HAP-1 (cell line): Measurements from ENCODE around the gene FOXD1.
A peak's percentile ranks its signal among the peaks of the same experiment; 100 is the strongest.

ENCODE experiments used
- DNase-seq, 2 experiments: peaks; one replicate each; pipeline ENCODE4 v3.0.0-alpha.2; 2016 to 2020; ENCODE audit warnings: low spot score in 2 of 2
- H3K27me3 ChIP-seq: fragments of 250-450 bp; sonication (Bioruptor Pico); 2 replicates; pipeline ENCODE4 v1.5.1; 2020; ENCODE audit warnings: low read depth, mild to moderate bottlenecking, moderate library complexity
- H3K36me3 ChIP-seq: fragments of 250-450 bp; sonication (Bioruptor Pico); replicated peaks from 2 replicates; pipeline ENCODE4 v1.5.1; 2020; ENCODE audit warnings: mild to moderate bottlenecking
- H3K4me1 ChIP-seq: fragments of 250-450 bp; sonication (Bioruptor Pico); 2 replicates; pipeline ENCODE4 v1.5.1; 2020; ENCODE audit warnings: mild to moderate bottlenecking
- H3K4me3 ChIP-seq: fragments of 250-450 bp; sonication (Bioruptor Pico); 2 replicates; pipeline ENCODE4 v1.5.1; 2020; ENCODE audit warnings: mild to moderate bottlenecking, moderate library complexity
- H3K9me3 ChIP-seq: fragments of 250-450 bp; sonication (Bioruptor Pico); 2 replicates; pipeline ENCODE4 v1.5.1; 2020; ENCODE audit warnings: mild to moderate bottlenecking, moderate library complexity
- in situ Hi-C: fragments of 300-500 bp; cut with MboI; formaldehyde crosslinking; loops from 3 replicates; pipeline ENCODE4 v1.14.3; 2020; ENCODE audit warnings: low sequenced_read_pairs, inconsistent platforms, mixed read lengths

The FOXD1 gene

GRCh38 chr5:73451224-73452130 is 2.9 kb upstream of the FOXD1 start:
- Histone ChIP-seq H3K4me3 (peak overlapping the region; percentile 31), H3K27me3 (no peaks in the 10 kb centered on the region), H3K4me1 (peaks cover 10% of the 10 kb centered on the region), H3K36me3 (no peaks in the 10 kb centered on the region), H3K9me3 (no peaks in the 10 kb centered on the region)
- in situ Hi-C loops: no loop called here
- DNase-seq: peak; percentile 29 to 88

- Histone ChIP-seq H3K4me1 (peaks cover 11% of the 10 kb centered on the region), H3K9me3 (no peaks in the 10 kb centered on the region), H3K27me3 (no peaks in the 10 kb centered on the region), H3K4me3 (peak overlapping the region; percentile 31), H3K36me3 (no peaks in the 10 kb centered on the region)
- in situ Hi-C loops: no loop called here
- DNase-seq: no peak
These were observed 2.2 kb upstream of the FOXD1 start for GRCh38 chr5:73450672-73451223.

GRCh38 chr5:73450137-73450536 is 1.6 kb upstream of the FOXD1 start:
- no peak for DNase-seq
- Histone ChIP-seq H3K27me3 (no peaks in the 10 kb centered on the region), H3K9me3 (no peaks in the 10 kb centered on the region), H3K4me3 (no peak overlapping the region), H3K4me1 (peaks cover 17% of the 10 kb centered on the region), H3K36me3 (no peaks in the 10 kb centered on the region)
- in situ Hi-C loops: no loop called here

- in situ Hi-C loops: loop anchor here (10.0 kb wide), 1 partner anchor 233 kb away; no protein-coding TSS in a partner anchor
- Histone ChIP-seq H3K27me3 (no peaks in the 10 kb centered on the region), H3K4me1 (peaks cover 19% of the 10 kb centered on the region), H3K4me3 (peak overlapping the region; percentile 71), H3K9me3 (peaks cover 2% of the 10 kb centered on the region; the same call in 1 of the 2 replicates), H3K36me3 (no peaks in the 10 kb centered on the region)
- DNase-seq: peak; percentile 32 to 61
These were observed 781 bp downstream of the FOXD1 start for GRCh38 chr5:73447530-73448462.

GRCh38 chr5:73446631-73447529 is 1.7 kb downstream of the FOXD1 start:
- no peaks in the 10 kb centered on the region for H3K36me3 ChIP-seq
- H3K9me3 ChIP-seq: peaks cover 2% of the 10 kb centered on the region; the same call in 1 of the 2 replicates
- DNase-seq: peak in 1 of 2 experiments; percentile 55
- in situ Hi-C loops: loop anchor here (10.0 kb wide), 1 partner anchor 232 kb away; no protein-coding TSS in a partner anchor
- no peaks in the 10 kb centered on the region for H3K27me3 ChIP-seq
- peak overlapping the region; percentile 49 for H3K4me3 ChIP-seq
- H3K4me1 ChIP-seq: peaks cover 19% of the 10 kb centered on the region

- in situ Hi-C loops: loop anchor here (10.0 kb wide), 1 partner anchor 231 kb away; no protein-coding TSS in a partner anchor
- Histone ChIP-seq H3K4me1 (peaks cover 15% of the 10 kb centered on the region), H3K27me3 (no peaks in the 10 kb centered on the region), H3K4me3 (peak overlapping the region; percentile 49), H3K36me3 (no peaks in the 10 kb centered on the region), H3K9me3 (peaks cover 2% of the 10 kb centered on the region; the same call in 1 of the 2 replicates)
- no peak for DNase-seq
These were observed 2.6 kb downstream of the FOXD1 start for GRCh38 chr5:73445665-73446630.

GRCh38 chr5:73444499-73445438 is 3.8 kb downstream of the FOXD1 start:
- Histone ChIP-seq H3K36me3 (no peaks in the 10 kb centered on the region), H3K4me3 (no peak overlapping the region), H3K9me3 (peaks cover 2% of the 10 kb centered on the region; the same call in 1 of the 2 replicates), H3K4me1 (peaks cover 15% of the 10 kb centered on the region), H3K27me3 (no peaks in the 10 kb centered on the region)
- in situ Hi-C loops: loop anchor here (10.0 kb wide), 1 partner anchor 230 kb away; no protein-coding TSS in a partner anchor
- no peak for DNase-seq

- H3K4me3 ChIP-seq: no peak overlapping the region
- in situ Hi-C loops: loop anchor here (10.0 kb wide), 1 partner anchor 229 kb away; no protein-coding TSS in a partner anchor
- DNase-seq: peak in 1 of 2 experiments; percentile 25
- peaks cover 2% of the 10 kb centered on the region; the same call in 1 of the 2 replicates for H3K9me3 ChIP-seq
- no peaks in the 10 kb centered on the region for H3K36me3 ChIP-seq
- H3K27me3 ChIP-seq: no peaks in the 10 kb centered on the region
- peaks cover 15% of the 10 kb centered on the region for H3K4me1 ChIP-seq
These were observed 4.6 kb downstream of the FOXD1 start for GRCh38 chr5:73443829-73444498.

GRCh38 chr5:73442996-73443627 is 5.5 kb downstream of the FOXD1 start:
- Histone ChIP-seq H3K36me3 (no peaks in the 10 kb centered on the region), H3K4me1 (peaks cover 19% of the 10 kb centered on the region), H3K4me3 (no peak overlapping the region), H3K9me3 (peaks cover 2% of the 10 kb centered on the region; the same call in 1 of the 2 replicates), H3K27me3 (no peaks in the 10 kb centered on the region)
- in situ Hi-C loops: loop anchor here (10.0 kb wide), 1 partner anchor 228 kb away; no protein-coding TSS in a partner anchor
- DNase-seq: no peak

- H3K4me1 ChIP-seq: peaks cover 22% of the 10 kb centered on the region
- DNase-seq: no peak
- no peaks in the 10 kb centered on the region for H3K36me3 ChIP-seq
- no peak overlapping the region for H3K4me3 ChIP-seq
- H3K27me3 ChIP-seq: no peaks in the 10 kb centered on the region
- in situ Hi-C loops: loop anchor here (10.0 kb wide), 1 partner anchor 228 kb away; no protein-coding TSS in a partner anchor
- peaks cover 2% of the 10 kb centered on the region; the same call in 1 of the 2 replicates for H3K9me3 ChIP-seq
These were observed 6.3 kb downstream of the FOXD1 start for GRCh38 chr5:73442231-73442811.
